ENCODE measurements around the gene BCLAF1.

DNA sequence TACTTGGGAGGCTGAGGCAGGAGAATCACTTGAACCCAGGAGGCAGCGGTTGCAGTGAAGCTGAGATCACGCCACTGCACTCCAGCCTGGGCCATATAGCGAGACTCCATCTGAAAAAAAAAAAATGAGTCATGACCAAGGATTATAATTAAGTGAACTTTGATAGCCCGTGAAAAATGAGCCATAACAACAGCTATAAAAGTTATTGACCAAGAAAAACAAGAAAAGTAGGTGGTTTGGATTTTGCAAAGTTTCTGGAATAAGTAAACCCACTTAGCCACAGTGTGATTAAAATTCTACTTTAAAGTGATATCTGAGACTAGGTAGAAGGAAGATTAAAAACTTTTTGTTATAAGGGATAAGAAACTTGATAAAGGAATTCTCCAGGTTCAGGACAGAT, 25.9 kb upstream of the BCLAF1 start:
- TF ChIP-seq, protein P1, sequence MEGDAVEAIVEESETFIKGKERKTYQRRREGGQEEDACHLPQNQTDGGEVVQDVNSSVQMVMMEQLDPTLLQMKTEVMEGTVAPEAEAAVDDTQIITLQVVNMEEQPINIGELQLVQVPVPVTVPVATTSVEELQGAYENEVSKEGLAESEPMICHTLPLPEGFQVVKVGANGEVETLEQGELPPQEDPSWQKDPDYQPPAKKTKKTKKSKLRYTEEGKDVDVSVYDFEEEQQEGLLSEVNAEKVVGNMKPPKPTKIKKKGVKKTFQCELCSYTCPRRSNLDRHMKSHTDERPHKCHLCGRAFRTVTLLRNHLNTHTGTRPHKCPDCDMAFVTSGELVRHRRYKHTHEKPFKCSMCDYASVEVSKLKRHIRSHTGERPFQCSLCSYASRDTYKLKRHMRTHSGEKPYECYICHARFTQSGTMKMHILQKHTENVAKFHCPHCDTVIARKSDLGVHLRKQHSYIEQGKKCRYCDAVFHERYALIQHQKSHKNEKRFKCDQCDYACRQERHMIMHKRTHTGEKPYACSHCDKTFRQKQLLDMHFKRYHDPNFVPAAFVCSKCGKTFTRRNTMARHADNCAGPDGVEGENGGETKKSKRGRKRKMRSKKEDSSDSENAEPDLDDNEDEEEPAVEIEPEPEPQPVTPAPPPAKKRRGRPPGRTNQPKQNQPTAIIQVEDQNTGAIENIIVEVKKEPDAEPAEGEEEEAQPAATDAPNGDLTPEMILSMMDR (IDR thresholded peaks at IDR 0.05): no peak
- TF ChIP-seq POLR2A (IDR thresholded peaks at IDR 0.05): no peak

Data from tibial nerve (tissue), 3 donors.